HG03457 (cell line): Measurements from ENCODE around the gene FN3KRP.

Source experiments
- ATAC-seq: cut with Tn5 transposase; IDR thresholded peaks from one replicate; pipeline ENCODE4 v1.9.1; 2021; ENCODE audit warnings: moderate number of reproducible peaks; ENCODE audit not compliant: unreplicated experiment

Gene FN3KRP

DNA sequence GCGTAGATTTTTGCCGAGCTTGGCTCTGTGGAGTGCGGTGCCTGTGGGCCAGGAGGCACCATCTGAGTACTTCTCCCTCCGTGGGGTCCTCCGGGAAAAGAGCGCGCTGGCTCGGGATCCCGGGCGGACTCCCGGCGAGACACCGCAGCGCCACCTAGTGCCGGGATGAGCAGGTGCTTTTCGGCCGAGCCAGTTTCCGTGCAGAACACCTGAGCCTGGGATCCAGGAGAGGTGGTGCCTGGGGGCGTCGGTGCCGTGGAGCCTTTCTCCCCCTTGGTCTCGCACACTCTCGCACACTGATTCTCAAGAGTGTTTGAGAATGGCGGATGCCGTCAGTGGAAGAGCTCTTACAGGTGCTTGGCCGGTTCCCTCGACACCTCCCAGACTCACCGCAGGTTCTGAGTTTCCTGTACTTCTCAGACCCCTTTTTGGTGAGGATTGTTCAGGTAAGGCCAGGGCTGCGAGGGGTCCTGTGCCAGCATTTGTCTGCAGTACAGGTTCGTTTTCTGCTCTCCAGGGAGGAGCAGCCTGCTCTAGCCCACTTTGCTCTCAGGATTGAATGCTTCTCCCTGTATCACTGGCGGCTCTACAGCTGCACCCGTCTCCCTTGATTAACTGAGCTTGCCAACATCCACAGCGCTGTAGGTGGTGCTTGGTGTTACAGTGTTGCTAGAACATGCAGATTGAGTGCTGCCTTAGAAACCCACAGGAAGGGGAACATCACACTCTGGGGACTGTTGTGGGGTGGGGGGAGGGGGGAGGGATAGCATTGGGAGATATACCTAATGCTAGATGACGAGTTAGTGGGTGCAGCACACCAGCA, 58.7 kb downstream of the FN3KRP start:
- no peak for ATAC-seq

DNA sequence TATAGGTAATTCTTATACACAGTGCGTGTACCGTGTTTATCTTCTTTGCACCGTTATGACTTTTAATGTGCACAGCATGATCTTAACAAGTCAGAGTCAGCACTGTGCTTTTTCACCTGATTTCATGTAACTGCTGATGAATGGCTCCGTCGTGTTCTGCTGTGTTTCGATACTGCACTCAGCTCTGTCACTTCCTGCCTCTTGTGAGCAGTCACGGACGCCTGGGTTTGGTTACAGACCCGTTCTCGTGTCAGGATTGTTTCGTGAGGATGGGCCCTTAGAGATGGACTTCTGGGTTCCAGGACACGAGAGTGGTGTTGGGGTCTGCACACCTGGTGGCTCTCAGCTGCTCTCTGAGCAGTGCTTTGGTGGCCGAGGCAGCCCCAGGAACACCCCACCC, 59.9 kb downstream of the FN3KRP start:
- no peak for ATAC-seq
